SU-DHL-6 (cell line): ENCODE results near the gene PRKN.

Experiments
- H2AFZ ChIP-seq: fragments of 200-600 bp; sonication (generic); 2 replicates; pipeline ENCODE4 v1.6.1; 2014; ENCODE audit warnings: low read depth, mild to moderate bottlenecking, moderate library complexity, mixed read lengths, antibody characterized with exemption, low read length; ENCODE audit not compliant: severe bottlenecking
- H3F3A ChIP-seq: fragments of 200-600 bp; shearing (Covaris generic); 2 replicates; pipeline ENCODE4 v1.6.0; 2016; ENCODE audit warnings: antibody characterized with exemption, mild to moderate bottlenecking; ENCODE audit not compliant: insufficient read depth
- H3K27ac ChIP-seq: fragments of 200-600 bp; sonication (generic); 2 replicates; pipeline ENCODE4 v1.5.1; 2016; ENCODE audit warnings: low read depth, mild to moderate bottlenecking, low read length, moderate library complexity, mixed read lengths
- H3K27me3 ChIP-seq: fragments of 200-600 bp; sonication (generic), shearing (Covaris generic); 2 replicates; pipeline ENCODE4 v1.6.0; 2014; ENCODE audit warnings: mild to moderate bottlenecking, low read length
- H3K36me3 ChIP-seq: fragments of 200-600 bp; sonication (generic); 2 replicates; pipeline ENCODE4 v1.6.1; 2014; ENCODE audit warnings: mild to moderate bottlenecking, low read length, mixed read lengths
- H3K4me2 ChIP-seq: fragments of 300-600, 200-600 bp; shearing (Covaris generic), sonication (generic); 2 replicates; pipeline ENCODE4 v1.6.0; 2014; ENCODE audit warnings: low read length, low read depth, mild to moderate bottlenecking; ENCODE audit not compliant: poor library complexity, severe bottlenecking
- H3K4me3 ChIP-seq: fragments of 200-600 bp; sonication (generic); 2 replicates; pipeline ENCODE4 v1.5.1; 2014; ENCODE audit warnings: antibody characterized with exemption, low read length, mild to moderate bottlenecking, mixed read lengths; ENCODE audit not compliant: insufficient read depth, poor library complexity, severe bottlenecking
- H3K79me2 ChIP-seq: fragments of 200-600 bp; sonication (generic); 2 replicates; pipeline ENCODE4 v1.6.1; 2014; ENCODE audit warnings: mild to moderate bottlenecking, low read length, moderate library complexity; ENCODE audit not compliant: insufficient read depth
- H3K9ac ChIP-seq: fragments of 200-600 bp; sonication (generic); 2 replicates; pipeline ENCODE4 v1.7.0; 2014; ENCODE audit warnings: mild to moderate bottlenecking, low read length
- H3K9me2 ChIP-seq: fragments of 200-600 bp; sonication (generic); replicated peaks from 2 replicates; pipeline ENCODE4 v1.6.1; 2014; ENCODE audit warnings: low read length; ENCODE audit not compliant: insufficient read depth
- H3K9me3 ChIP-seq: fragments of 200-600 bp; sonication (generic); 2 replicates; pipeline ENCODE4 v1.6.1; 2014; ENCODE audit warnings: low read length, mixed read lengths; ENCODE audit not compliant: insufficient read depth
- H4K20me1 ChIP-seq: fragments of 200-600 bp; sonication (generic); 2 replicates; pipeline ENCODE4 v1.6.1; 2014; ENCODE audit warnings: low read depth, mild to moderate bottlenecking, antibody characterized with exemption, low read length, moderate library complexity, mixed read lengths
- CTCF ChIP-seq: fragments of 200-600 bp; sonication (generic); IDR thresholded peaks from one replicate; pipeline ENCODE4 v1.5.1; 2017; ENCODE audit warnings: antibody characterized with exemption, mild to moderate bottlenecking, low read length, moderate library complexity; ENCODE audit not compliant: insufficient read depth, poor library complexity, severe bottlenecking
- EZH2phosphoT487 ChIP-seq: fragments of 200-600 bp; sonication (generic), shearing (Covaris generic); conservative IDR thresholded peaks from 2 replicates; pipeline ENCODE4 v1.6.1; 2018; ENCODE audit warnings: mild to moderate bottlenecking, antibody characterized with exemption, low read length, moderate library complexity, mixed read lengths

Gene PRKN

GRCh38 chr6:162416831-162417537 is 310.6 kb downstream of the PRKN start:
- Histone ChIP-seq H3K27ac (no peak overlapping the region), H3K4me2 (no peak overlapping the region)

GRCh38 chr6:162416307-162416706 is 311.3 kb downstream of the PRKN start:
- Histone ChIP-seq H3K27me3 (no peaks in the 10 kb centered on the region), H3K27ac (no peak overlapping the region), H3K4me2 (no peak overlapping the region), H3K9ac (no peak overlapping the region), H3F3A (no peaks in the 10 kb centered on the region), H4K20me1 (no peaks in the 10 kb centered on the region), H3K9me2 (no peaks in the 10 kb centered on the region), H3K79me2 (no peaks in the 10 kb centered on the region), H3K4me3 (no peak overlapping the region), H3K36me3 (no peaks in the 10 kb centered on the region), H3K9me3 (no peaks in the 10 kb centered on the region), H2AFZ (no peak overlapping the region)
- TF ChIP-seq CTCF (no peak), EZH2phosphoT487 (no peak)

More at GRCh38 chr6:162416831-162417537, 310.6 kb downstream of the PRKN start:
- no peaks in the 10 kb centered on the region for H3K36me3 ChIP-seq
- TF ChIP-seq CTCF (no peak), EZH2phosphoT487 (no peak)
- H3K9me2 ChIP-seq = no peaks in the 10 kb centered on the region
- H3K27me3 ChIP-seq = no peaks in the 10 kb centered on the region
- no peaks in the 10 kb centered on the region for H3K9me3 ChIP-seq
- H3K9ac ChIP-seq = no peak overlapping the region
- no peak overlapping the region for H2AFZ ChIP-seq
- no peaks in the 10 kb centered on the region for H3K79me2 ChIP-seq
- no peaks in the 10 kb centered on the region for H3F3A ChIP-seq
- H3K4me3 ChIP-seq = no peak overlapping the region
- no peaks in the 10 kb centered on the region for H4K20me1 ChIP-seq

- no peaks in the 10 kb centered on the region for H3K36me3 ChIP-seq
- no peak overlapping the region for H3K9ac ChIP-seq
- no peak overlapping the region for H2AFZ ChIP-seq
- TF ChIP-seq EZH2phosphoT487 (no peak), CTCF (no peak)
- H3K79me2 ChIP-seq = no peaks in the 10 kb centered on the region
- no peaks in the 10 kb centered on the region for H3K27me3 ChIP-seq
- no peaks in the 10 kb centered on the region for H3K9me3 ChIP-seq
- no peaks in the 10 kb centered on the region for H3K9me2 ChIP-seq
- H4K20me1 ChIP-seq = no peaks in the 10 kb centered on the region
- H3K4me3 ChIP-seq = no peak overlapping the region
- no peak overlapping the region for H3K4me2 ChIP-seq
- no peak overlapping the region for H3K27ac ChIP-seq
- H3F3A ChIP-seq = no peaks in the 10 kb centered on the region
These were observed 317.6 kb downstream of the PRKN start for GRCh38 chr6:162409741-162410691.
